NCI-H2196 (cell line): Measurements from ENCODE around the gene ACAA1.
"Not testable (repeated sequence)": the region's sequence is repeated elsewhere in the genome, so short reads cannot be mapped to it uniquely, and the experiment has no call there.

Experiments
- DNase-seq: peaks from one replicate; lab custom pipeline; 2025; ENCODE audit not compliant: unreplicated experiment; lab: John Stamatoyannopoulos, UW

ACAA1 gene

GRCh38 chr3:38136777-38137614, at the start of gene ACAA1:
TSS of gene ACAA1 (minus strand) at chr3:38137127. CDS start at chr3:38137035, 92 bp downstream.
- peak; percentile 88 for DNase-seq

- DNase-seq = no peak
These were observed 40.3 kb upstream of the ACAA1 start for GRCh38 chr3:38177181-38177580.

- no peak for DNase-seq
These were observed 37.0 kb upstream of the ACAA1 start for GRCh38 chr3:38173834-38174418.

- DNase-seq = no peak
These were observed 34.7 kb upstream of the ACAA1 start for GRCh38 chr3:38171622-38172021.

GRCh38 chr3:38170722-38171121, 33.8 kb upstream of the ACAA1 start:
- no peak for DNase-seq

- no peak for DNase-seq
These were observed 32.0 kb upstream of the ACAA1 start for GRCh38 chr3:38169027-38169317.

GRCh38 chr3:38168151-38169026, 31.5 kb upstream of the ACAA1 start:
- DNase-seq = no peak

GRCh38 chr3:38167591-38167990, 30.7 kb upstream of the ACAA1 start:
- DNase-seq = no peak

- no peak for DNase-seq
These were observed 28.9 kb upstream of the ACAA1 start for GRCh38 chr3:38165722-38166387.

- DNase-seq = peak; percentile 90
These were observed 28.2 kb upstream of the ACAA1 start, which contains the start of gene OXSR1 for GRCh38 chr3:38164952-38165721. TSS of gene OXSR1 (plus strand) at chr3:38165537. CDS start at chr3:38165877, 340 bp downstream.

GRCh38 chr3:38164643-38164951, 27.7 kb upstream of the ACAA1 start:
- DNase-seq = no peak

GRCh38 chr3:38163841-38164642, 27.1 kb upstream of the ACAA1 start:
- DNase-seq = no peak

GRCh38 chr3:38163117-38163840, 26.4 kb upstream of the ACAA1 start:
- DNase-seq = no peak

- DNase-seq = not testable (repeated sequence)
These were observed 23.8 kb upstream of the ACAA1 start for GRCh38 chr3:38160704-38161103.

GRCh38 chr3:38158472-38158871, 21.5 kb upstream of the ACAA1 start:
- no peak for DNase-seq

GRCh38 chr3:38157595-38157994, 20.7 kb upstream of the ACAA1 start:
- DNase-seq = peak; percentile 3

- no peak for DNase-seq
These were observed 20.2 kb upstream of the ACAA1 start for GRCh38 chr3:38157117-38157516.

GRCh38 chr3:38155825-38156224, 18.9 kb upstream of the ACAA1 start:
- no peak for DNase-seq

- no peak for DNase-seq
These were observed 17.8 kb upstream of the ACAA1 start for GRCh38 chr3:38154625-38155255.
